A673 (cell line): Measurements from ENCODE around the gene FOXK1. TPM values are rescaled to one million over a fixed set of nuclear protein-coding genes. Genes with fewer than 3 reads are reported as not detected.
A peak's percentile ranks its signal among the peaks of the same experiment; 100 is the strongest.

Source experiments
- BruUV-seq: library from RNA; stranded (reverse); fragments of 400-500 nt; replicated peaks from 2 replicates; lab custom pipeline; 2021; lab: Mats Ljungman, UMichigan
- CTCF ChIA-PET: fragments of 300-600 bp; sonication (Branson Sonifier 250); formaldehyde crosslinking; loops from one replicate; lab custom pipeline; 2022; ENCODE audit warnings: antibody characterized with exemption; lab: Charles Lee
- POLR2A ChIA-PET: fragments of 300-600 bp; sonication (Branson Sonifier 250); formaldehyde crosslinking; loops from one replicate; lab custom pipeline; 2022; ENCODE audit warnings: antibody characterized with exemption; ENCODE audit not compliant: low non-redundant PET; lab: Charles Lee
- DNase-seq: peaks from one replicate; pipeline ENCODE4 v3.0.0-alpha.2; 2015; ENCODE audit warnings: low spot score
- H3K27ac ChIP-seq: fragments of 200-600 bp; sonication (generic); 2 replicates; pipeline ENCODE4 v1.5.1; 2016; ENCODE audit warnings: mixed run types, low read depth, mild to moderate bottlenecking, mixed read lengths, antibody characterized with exemption, low read length; ENCODE audit not compliant: poor library complexity, severe bottlenecking
- H3K27me3 ChIP-seq: fragments of 200-600 bp; sonication (generic); replicated peaks from 2 replicates; pipeline ENCODE4 v1.6.1; 2017; ENCODE audit warnings: mixed run types, low read depth, mild to moderate bottlenecking, mixed read lengths, antibody characterized with exemption, low read length; ENCODE audit not compliant: insufficient read depth, poor library complexity
- H3K36me3 ChIP-seq: fragments of 200-600 bp; sonication (generic); 2 replicates; pipeline ENCODE4 v1.6.1; 2016; ENCODE audit warnings: mixed run types, mild to moderate bottlenecking, mixed read lengths, antibody characterized with exemption, low read length; ENCODE audit not compliant: insufficient read depth, poor library complexity, severe bottlenecking
- H3K4me1 ChIP-seq: fragments of 200-600 bp; sonication (generic); 2 replicates; pipeline ENCODE4 v1.6.1; 2017; ENCODE audit warnings: mixed run types, mild to moderate bottlenecking, mixed read lengths, antibody characterized with exemption, low read length; ENCODE audit not compliant: insufficient read depth, poor library complexity, severe bottlenecking
- H3K4me3 ChIP-seq: fragments of 200-600 bp; sonication (generic); 2 replicates; pipeline ENCODE4 v1.5.1; 2016; ENCODE audit warnings: low read depth, mixed run types, mild to moderate bottlenecking, mixed read lengths, low read length; ENCODE audit not compliant: poor library complexity, severe bottlenecking
- H3K9me3 ChIP-seq: fragments of 200-600 bp; sonication (generic); 2 replicates; pipeline ENCODE4 v1.6.1; 2016; ENCODE audit warnings: mixed run types, low read depth, mild to moderate bottlenecking, mixed read lengths, antibody characterized with exemption, low read length; ENCODE audit not compliant: poor library complexity, severe bottlenecking
- EZH2 ChIP-seq: fragments of 200-600 bp; sonication (generic); IDR thresholded peaks from 2 replicates; pipeline ENCODE4 v1.6.1; 2017; ENCODE audit warnings: borderline replicate concordance, low read depth, mild to moderate bottlenecking, mixed read lengths, antibody characterized with exemption, low read length; ENCODE audit not compliant: poor library complexity, severe bottlenecking
- intact Hi-C: fragments of 100-400 bp; cut with micrococcal nuclease; formaldehyde crosslinking; loops from one replicate; pipeline ENCODE4 v1.10.0; 2022; ENCODE audit not compliant: unreplicated experiment
- total RNA-seq: library from RNA; stranded (reverse); gene quantifications from 2 replicates; pipeline ENCODE4 v1.2.3, GENCODE V29; 2021
- TF ChIP-seq, protein P1 (sequence below): fragments of 300-800, 200-600 bp; sonication (generic); conservative IDR thresholded peaks from 2 replicates; pipeline ENCODE4 v1.5.1; 2017; ENCODE audit warnings: low read depth, mild to moderate bottlenecking, antibody characterized with exemption, low read length, moderate library complexity, mixed read lengths

Gene FOXK1
- total RNA-seq, 1 experiment from 2014 or later, result 43.8 TPM

DNA sequence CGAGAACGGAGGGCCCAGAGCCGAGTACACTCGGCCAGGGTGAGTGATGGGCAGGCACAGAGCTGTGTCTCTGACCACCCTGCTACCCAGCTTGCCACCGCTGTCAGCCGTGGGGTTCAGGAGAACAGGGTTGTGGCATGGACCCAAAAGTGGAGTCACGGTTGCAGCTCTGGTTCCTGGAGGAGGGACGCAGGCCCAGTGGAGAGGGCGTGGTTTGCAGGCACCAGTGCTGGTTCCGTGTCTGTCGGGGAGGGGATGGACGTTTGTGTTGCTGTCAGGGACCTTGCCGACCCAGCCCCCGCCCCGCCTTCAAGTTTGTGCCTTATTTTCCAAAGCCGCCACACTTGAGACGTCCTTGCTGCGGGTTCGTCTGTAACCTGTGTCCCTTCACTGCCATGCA, 48.2 kb downstream of the FOXK1 start:
- POLR2A ChIA-PET, result no interaction called here
- CTCF ChIA-PET, result no interaction called here

DNA sequence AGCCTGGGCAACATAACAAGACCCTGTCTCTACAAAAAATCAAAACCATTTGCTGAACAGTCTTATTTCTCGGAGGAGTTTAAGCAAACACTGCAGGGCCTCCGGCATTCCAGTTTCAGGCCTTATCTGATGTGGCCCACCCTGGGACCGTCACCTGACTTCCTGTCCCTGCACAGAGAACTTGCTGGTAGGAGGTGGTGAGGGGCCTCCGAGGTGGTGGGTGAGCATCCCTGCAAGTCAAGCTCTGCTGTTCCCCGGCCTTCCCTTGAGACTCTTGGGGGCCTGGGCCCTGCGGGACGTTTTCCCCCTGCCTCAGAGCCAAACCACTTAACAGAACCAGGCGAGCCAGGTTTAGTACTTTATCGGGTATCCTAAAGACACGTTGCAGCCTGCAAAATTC, 48.9 kb downstream of the FOXK1 start:
- Histone ChIP-seq H3K27me3 (no peaks in the 10 kb centered on the region), H3K27ac (peak overlapping the region; percentile 16), H3K9me3 (no peaks in the 10 kb centered on the region), H3K4me3 (no peak overlapping the region), H3K4me1 (no peaks in the 10 kb centered on the region), H3K36me3 (no peaks in the 10 kb centered on the region)
- intact Hi-C loops, result no loop called here
- no TSS peak for BruUV-seq
- DNase-seq, result no peak
- CTCF ChIA-PET, result no interaction called here
- POLR2A ChIA-PET, result interaction anchor here (0.6 kb wide), 1 partner anchor 17 kb away, joined by 13 read pairs; no protein-coding TSS in a partner anchor
- TF ChIP-seq EZH2, result no peak
- TF ChIP-seq, protein P1, sequence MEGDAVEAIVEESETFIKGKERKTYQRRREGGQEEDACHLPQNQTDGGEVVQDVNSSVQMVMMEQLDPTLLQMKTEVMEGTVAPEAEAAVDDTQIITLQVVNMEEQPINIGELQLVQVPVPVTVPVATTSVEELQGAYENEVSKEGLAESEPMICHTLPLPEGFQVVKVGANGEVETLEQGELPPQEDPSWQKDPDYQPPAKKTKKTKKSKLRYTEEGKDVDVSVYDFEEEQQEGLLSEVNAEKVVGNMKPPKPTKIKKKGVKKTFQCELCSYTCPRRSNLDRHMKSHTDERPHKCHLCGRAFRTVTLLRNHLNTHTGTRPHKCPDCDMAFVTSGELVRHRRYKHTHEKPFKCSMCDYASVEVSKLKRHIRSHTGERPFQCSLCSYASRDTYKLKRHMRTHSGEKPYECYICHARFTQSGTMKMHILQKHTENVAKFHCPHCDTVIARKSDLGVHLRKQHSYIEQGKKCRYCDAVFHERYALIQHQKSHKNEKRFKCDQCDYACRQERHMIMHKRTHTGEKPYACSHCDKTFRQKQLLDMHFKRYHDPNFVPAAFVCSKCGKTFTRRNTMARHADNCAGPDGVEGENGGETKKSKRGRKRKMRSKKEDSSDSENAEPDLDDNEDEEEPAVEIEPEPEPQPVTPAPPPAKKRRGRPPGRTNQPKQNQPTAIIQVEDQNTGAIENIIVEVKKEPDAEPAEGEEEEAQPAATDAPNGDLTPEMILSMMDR, result no peak

More for the DNA sequence above, 48.2 kb downstream of the FOXK1 start:
- Histone ChIP-seq H3K36me3 (no peaks in the 10 kb centered on the region), H3K9me3 (no peaks in the 10 kb centered on the region), H3K27ac (no peak overlapping the region), H3K27me3 (no peaks in the 10 kb centered on the region), H3K4me1 (peaks cover 5% of the 10 kb centered on the region), H3K4me3 (no peak overlapping the region)
- intact Hi-C loops, result no loop called here
- DNase-seq, result no peak
- no TSS peak for BruUV-seq
- no peak for TF ChIP-seq EZH2
- TF ChIP-seq, protein P1, result no peak

DNA sequence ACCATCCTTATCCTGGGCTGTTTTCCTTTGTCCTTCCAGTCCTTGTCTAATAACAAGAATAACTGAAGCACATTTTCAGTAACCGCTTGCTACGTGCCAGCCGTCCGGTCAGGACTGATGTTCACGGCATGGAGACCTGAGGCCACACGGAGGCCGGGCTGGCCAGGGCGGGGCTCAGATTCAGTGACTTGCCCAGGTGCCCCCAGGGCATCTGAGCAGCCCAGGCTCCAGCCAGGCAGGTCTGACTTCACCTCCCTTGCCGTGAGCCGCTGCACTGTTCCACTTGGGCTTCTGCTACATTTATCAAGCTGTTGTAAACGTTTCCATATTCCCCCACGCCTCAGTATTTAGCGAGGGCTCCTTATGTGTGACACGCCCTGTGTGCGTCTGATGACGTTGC, 49.7 kb downstream of the FOXK1 start:
- Histone ChIP-seq H3K4me3 (no peak overlapping the region), H3K9me3 (no peaks in the 10 kb centered on the region), H3K36me3 (no peaks in the 10 kb centered on the region), H3K4me1 (no peaks in the 10 kb centered on the region), H3K27me3 (no peaks in the 10 kb centered on the region), H3K27ac (no peak overlapping the region)
- BruUV-seq, result no TSS peak
- no peak for DNase-seq
- ChIA-PET CTCF (no interaction called here), POLR2A (interaction anchor here (0.6 kb wide), 1 partner anchor 18 kb away, joined by 13 read pairs; no protein-coding TSS in a partner anchor)
- intact Hi-C loops, result no loop called here
- TF ChIP-seq, protein P1, result no peak
- no peak for TF ChIP-seq EZH2
